KBM-7 (cell line): ENCODE results near the gene ETS1.

Source experiments
- DNase-seq: peaks from one replicate; pipeline ENCODE4 v3.0.0-alpha.2; 2015
- in situ Hi-C: fragments of 300-500 bp; cut with MboI; formaldehyde crosslinking; loops from 2 replicates; pipeline ENCODE4 v1.14.3; 2020; ENCODE audit warnings: low sequenced_read_pairs, low pct_unique_long_range_greater_than_20kb, mixed read lengths

The ETS1 gene

DNA sequence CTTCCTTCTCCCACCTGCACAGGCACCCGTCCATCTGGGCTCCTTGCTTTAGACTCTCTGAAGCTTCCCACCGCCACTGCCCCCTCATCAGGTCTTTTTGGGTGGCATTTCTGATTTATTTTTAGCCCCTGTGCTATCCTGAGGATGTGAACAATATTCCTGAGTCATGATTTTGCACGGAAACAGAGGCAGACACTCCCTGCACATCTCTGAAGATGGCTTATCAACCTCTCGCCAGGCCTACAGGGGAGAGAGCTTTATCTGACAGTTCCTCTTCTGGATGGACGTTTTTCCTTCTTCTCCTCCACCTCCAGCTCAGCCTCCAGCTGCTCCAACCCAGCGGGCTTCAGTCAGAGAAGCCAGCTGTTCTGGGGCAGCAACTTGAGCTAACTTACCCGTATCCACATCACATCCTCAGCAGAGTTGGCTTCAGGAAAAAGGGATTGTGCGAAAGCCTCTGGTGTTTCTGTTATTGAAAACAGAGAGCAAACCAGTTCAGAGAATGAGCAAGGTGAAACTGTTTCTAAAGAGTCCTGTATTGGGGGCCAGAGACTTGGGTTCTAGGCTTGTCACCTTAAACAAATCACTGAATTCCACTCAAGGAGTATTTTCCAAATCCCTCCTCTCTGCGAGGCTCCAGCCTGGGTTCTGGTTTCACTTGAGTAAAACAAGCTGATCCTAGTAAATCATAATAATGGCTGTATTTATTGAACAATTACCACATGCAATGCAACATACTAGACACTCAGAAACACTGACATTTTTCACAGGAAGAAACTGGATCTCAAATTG lies 33.1 kb upstream of the ETS1 start:
- no peak for DNase-seq

DNA sequence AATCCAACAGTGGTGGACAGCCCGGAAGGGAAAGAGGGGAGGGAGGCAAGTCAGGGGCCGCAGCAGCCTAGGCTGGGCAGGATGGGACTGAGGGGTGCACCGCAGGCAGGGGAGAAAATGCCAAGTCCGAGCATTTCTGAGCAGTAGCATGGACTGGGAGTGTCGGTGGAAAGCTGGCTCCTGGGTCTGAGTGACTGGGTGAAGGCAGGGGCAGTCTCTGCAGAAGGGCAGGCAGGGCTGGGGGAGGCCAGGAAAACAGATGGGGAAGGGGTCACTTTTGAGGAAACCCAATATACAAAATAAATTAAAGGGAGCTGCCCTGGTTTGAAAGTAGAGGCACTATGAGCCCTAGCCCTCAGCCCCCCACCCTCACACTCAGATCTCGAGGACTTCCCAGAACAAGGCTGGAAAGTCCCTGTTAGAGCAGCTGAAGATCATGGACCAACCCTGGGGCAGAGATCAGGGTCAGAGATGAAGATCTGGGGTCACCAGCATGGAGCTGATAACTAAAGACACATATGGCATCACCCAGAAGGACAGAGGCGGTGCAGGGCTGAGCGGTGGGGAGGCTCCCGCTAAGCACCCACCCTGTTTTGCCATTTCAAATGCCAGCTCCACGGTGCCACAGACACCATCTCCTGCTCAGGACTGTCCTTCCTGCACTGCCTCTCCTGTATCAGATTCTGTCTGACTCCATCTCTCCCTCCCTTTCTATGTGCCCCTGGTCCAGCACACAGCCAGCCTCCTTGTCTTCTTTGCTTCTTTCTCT lies 32.4 kb upstream of the ETS1 start:
- no peak for DNase-seq
- in situ Hi-C loops: no loop called here

More for the DNA sequence above, 33.1 kb upstream of the ETS1 start:
- in situ Hi-C loops: no loop called here

DNA sequence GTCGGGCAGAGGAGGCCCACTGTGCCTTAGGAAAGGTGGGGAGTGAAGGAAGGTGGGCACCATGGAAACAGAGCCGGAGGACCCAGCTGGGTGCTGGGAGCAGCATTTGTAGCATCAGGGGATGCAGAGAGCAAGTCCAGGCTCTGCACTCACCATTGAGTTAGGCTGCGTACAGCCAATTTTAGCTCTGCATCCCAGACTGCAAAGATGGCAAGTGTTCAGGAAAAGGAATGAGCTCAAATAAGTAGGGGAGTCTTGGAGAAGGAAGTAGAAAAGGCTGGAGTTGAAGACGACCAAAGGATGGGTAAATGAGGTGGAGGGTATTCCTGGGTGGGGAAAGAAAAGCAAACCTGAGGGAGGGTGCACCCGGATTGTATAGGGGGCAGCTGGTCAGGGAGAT lies 31.6 kb upstream of the ETS1 start:
- in situ Hi-C loops: no loop called here
- no peak for DNase-seq

DNA sequence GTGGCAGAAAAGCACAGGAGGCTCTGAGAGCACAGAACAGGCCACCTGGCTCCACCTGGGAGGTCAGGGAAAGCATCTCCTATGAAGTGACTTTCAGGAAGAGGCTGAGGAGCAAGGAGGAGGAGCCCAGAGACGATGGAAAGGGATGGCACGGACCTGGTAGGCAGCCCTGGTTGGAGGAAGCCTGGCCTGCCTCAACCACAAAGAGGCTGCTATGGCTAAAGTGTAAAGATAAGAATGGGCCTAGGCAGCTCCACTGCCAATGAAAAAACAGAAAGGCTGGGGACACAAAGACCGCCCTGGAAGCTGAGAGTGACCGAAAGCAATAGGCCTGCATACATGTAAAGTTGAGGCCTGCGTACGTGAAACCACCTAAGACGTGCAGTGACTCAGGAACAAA lies 31.2 kb upstream of the ETS1 start:
- no peak for DNase-seq
- in situ Hi-C loops: no loop called here

DNA sequence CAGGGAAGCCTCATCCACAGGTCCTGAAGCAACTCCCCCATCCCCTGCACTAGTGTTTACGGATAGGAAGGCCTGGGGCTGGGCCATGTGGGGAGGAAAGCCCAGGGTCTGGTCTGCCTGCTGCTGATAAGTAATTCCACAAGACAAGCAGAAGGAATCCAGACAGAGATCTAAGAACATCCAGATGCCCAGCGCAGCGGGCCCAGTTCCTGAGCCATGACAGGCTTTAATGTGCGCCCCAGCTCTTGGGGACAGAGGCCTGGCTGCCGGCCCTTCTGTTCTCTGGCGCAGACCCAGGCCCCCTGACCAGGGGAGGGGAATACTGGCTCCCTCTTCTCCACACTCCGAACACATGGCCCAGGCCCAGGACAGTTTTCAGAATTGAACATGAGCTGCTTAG lies 28.8 kb upstream of the ETS1 start:
- in situ Hi-C loops: no loop called here
- no peak for DNase-seq

DNA sequence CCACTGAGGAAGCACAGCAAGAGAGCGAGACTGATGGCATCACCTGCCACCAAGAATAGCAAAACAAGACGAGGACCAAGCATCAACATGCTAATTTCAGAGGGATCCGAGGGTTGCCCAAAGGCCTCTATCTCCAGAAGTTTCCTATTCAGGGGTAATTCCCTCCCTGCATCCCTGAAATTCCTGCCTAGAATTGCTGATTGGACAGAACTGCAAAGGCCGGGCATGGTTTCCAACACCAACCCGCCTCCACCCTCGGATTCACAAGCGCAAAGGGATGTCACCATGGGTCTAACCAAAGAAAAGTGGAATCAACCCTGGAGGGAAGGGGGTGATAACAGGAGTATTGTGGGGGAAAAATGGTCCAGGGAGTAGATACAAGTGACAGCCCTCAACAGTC lies 28.3 kb upstream of the ETS1 start:
- in situ Hi-C loops: no loop called here
- no peak for DNase-seq

DNA sequence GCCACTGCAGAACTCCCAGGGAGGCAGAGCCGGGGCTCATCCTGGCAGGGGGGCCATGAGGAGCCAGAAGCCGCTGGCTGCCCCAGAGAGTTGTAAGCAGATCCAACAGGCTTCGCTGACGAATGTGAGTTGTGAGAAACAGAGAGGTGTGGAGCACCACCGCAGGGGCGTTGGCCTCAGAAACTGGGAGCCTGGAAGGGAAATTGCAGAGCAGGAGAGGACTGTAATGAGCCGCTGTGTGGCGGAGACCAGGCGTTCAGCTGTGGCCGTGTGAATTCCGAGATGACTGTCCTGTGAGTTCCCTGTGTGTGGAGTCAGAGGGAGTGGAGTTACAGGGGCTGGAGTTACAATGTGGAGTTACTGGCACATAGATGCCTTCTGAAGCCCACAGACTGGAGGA lies 27.7 kb upstream of the ETS1 start:
- DNase-seq: no peak
- in situ Hi-C loops: no loop called here

DNA sequence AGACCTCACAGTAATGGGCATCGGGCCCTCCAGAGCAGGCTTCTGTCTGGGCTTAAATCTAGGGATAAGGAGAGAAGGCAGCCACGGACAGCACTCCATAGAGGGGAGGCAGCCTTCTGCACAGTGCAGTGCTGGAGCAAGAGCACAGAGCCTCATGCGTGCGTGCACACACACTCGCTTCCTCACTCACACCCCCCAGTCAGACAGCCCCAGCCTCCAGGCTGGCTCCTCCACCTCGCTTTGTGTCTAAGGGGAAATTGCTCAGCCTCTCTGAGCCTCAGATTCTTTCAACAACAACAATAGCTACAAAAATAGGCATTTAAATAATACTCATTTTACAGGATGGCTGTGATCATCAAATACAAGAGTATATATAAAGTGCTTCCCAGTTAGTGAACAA lies 26.7 kb upstream of the ETS1 start:
- in situ Hi-C loops: no loop called here
- no peak for DNase-seq

DNA sequence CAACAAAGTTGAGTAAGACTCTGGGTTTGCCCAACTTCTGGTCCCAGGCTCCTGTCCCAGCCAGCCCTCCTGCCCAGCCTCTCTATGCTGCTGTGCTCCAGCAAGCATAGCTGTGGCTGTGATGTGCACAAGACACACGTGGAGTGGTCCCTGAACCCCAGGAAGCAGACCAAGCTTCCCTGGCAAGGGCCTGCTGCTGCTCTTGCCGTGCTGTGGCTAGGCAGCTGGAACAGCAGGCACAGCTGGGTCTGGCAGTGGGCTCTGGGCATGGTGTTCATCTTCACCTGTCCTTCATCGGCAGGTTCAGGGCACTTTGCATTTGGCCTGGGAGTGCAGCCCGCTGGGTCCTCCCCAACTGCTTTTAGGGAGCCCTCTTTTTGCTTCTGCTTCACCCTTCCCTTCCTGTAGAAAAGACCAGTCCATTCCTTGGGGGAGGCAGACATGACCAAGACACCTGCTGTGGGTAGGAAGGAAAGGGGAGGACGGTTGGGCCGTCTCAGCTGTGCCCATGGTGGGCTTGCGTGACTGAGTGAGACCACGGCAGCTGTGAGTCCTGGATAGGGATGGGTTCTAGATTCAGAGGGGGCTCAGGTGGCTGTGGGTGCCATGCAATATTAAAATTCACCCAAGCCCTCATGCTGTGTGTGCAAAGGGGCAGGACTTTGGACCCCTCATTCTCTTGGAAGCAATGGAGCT lies 26.1 kb upstream of the ETS1 start:
- in situ Hi-C loops: no loop called here

DNA sequence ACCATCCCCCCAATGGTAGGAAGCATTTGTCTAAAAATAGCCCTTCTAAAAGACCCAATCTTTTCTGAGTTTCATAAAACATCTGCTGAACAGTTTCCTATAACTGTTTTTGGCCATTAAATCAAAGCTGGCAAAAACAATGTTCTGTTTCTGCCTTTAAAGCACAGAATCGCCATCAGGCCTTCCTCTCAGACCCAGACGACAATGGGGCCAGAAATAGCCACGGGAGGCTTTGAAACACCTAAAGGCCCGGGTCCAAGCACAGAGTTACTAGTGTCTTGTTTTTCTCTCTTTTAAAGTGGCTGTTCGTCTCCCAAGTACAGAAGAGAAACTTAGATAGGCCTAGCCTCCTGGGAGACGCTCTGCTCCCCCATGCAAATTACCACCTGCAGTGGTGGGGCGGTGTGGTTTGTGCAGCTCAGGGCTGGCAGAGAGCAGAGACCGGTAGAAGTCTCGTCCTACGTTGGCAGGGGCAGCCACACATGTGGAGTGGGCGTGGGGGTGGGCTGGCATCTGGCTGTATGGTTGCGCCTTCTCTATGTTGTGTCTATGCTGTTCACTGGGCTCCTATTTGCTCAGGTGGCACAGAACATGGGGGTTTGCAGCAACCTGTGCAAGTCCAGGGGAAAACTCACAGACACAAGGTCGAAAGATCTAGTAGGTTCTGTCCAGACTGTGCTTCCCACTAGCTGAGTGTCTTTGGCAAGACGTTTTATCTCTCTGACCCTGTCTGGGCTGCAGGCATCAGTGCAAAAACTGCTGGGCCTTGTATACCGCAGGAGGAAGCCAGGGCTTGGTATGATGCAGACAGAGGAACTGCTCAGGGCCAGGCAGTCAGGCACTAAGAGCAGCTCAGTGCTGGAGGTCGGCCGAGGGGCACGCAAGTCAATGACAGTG lies 23.6 kb upstream of the ETS1 start:
- DNase-seq: no peak
- in situ Hi-C loops: no loop called here

More for the DNA sequence above, 26.1 kb upstream of the ETS1 start:
- no peak for DNase-seq

DNA sequence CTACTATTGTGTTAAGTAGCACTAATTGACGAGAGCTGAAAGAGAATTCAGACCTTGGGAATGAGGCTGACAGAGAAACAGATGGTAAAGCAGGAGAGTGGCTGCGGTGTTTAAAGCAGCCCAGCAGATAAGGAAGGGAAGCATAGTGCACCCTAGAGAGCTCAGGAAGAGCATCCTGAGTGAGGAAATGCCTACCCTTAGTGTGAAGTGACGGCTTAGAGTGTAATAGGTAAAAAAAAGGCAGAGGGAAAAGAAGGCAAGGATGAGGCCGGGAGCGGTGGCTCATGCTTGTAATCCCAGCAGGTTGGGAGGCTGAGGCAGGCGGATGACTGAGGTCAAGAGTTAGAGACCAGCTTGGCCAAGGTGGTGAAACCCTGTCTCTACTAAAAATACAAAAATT lies 22.4 kb upstream of the ETS1 start:
- DNase-seq: no peak
- in situ Hi-C loops: no loop called here

DNA sequence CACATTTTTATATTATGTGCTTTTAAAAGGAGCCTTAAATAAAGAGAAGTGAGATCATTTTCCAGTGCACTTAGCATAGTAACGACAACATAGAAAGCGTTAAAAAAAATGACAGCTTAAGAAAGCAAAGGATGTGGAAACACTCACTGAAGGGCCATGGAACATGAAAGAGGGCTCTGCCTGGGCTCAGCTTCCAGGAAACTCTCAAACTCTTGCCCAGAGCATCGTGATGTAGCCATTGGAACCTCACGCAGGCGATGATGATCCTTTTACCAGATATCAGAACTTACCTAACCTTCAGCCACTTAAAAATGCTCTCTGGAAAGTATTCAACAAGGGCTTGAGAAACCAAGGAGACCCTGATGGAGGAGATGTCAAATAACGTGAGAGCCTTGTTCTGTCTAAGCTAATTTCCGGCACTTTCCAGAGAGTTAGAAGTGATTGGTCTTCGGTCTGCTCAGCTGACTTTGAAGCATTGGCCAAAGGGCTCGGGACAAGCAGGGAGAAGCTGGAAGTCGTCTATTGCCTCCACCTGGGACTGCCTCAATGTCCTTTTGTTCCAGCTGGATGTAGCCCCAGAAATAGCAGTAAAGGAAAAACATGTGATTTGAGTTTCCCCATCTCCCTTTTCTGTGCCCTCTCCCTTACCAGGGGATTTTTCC lies 21.5 kb upstream of the ETS1 start:
- no peak for DNase-seq
- in situ Hi-C loops: no loop called here

DNA sequence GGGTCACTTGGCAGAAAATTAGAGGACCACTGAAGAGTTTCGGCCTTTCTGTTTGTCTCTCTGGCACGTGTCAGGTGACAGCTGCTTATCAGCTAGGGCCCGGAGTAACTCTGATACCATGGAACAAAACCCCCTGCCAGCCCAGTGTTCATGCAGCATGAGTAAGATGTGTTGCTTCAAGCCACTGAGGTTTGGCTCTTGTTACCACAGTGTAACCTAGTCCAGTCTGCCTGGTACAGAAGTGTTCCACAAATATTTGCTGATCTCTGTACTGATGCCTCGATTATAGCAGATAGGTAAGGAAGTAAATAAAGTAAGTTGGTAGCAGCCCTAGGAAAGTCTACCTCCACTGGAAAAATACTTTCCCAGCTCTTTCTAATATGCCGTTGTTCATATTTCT lies 20.5 kb upstream of the ETS1 start:
- DNase-seq: no peak
- in situ Hi-C loops: no loop called here

DNA sequence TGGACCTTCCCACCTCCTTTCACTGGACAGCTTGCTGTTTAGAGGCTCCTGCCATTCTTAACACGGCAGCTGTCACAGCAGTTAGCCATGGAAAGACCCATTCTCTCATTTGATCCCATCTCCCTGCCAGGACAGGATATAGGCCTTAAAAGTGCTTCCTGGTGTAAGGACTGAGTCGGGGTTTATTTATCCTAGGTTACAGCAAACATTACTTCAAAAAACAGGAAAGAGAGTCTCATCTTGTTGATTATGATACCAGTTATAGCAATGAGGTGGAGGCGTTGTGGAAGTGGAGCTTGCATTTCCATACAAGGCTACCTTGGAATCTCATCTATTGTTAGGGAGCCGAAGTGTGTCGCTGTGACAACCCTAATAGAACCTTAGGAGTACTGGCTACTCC lies 17.4 kb upstream of the ETS1 start:
- in situ Hi-C loops: no loop called here

DNA sequence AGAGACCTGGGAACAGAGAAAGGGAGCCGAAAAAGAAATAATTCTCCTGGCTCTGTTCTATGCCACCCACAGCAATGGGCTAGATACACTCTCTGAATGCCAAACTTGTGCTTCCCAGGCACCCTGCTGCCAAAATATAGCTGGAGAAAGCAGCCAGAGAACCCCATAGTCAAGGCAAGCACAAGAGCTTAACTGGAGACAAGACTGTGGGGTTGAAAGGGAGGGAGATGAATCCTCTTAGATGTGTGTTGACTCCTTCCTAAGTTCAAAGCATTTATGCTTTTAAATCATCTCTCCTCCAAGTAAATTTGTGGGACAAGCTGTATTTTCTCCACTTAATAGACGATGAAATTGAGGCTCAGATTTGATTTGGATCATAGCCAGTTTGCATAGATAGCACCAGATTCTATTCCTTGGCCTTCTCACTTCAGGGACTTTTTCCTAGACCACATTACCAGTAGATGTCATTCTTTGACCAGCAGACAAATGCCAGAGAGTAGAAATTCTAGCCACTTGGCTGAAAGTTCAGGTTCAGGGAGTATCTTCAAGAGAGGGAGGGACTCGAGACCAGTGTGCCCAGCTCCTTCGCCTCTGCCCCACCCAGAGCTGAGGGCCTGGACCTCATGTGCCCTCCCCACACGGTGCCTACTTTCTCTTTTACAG lies 16.5 kb upstream of the ETS1 start:
- peak; percentile 44 for DNase-seq
- in situ Hi-C loops: no loop called here

More for the DNA sequence above, 17.4 kb upstream of the ETS1 start:
- DNase-seq: no peak

DNA sequence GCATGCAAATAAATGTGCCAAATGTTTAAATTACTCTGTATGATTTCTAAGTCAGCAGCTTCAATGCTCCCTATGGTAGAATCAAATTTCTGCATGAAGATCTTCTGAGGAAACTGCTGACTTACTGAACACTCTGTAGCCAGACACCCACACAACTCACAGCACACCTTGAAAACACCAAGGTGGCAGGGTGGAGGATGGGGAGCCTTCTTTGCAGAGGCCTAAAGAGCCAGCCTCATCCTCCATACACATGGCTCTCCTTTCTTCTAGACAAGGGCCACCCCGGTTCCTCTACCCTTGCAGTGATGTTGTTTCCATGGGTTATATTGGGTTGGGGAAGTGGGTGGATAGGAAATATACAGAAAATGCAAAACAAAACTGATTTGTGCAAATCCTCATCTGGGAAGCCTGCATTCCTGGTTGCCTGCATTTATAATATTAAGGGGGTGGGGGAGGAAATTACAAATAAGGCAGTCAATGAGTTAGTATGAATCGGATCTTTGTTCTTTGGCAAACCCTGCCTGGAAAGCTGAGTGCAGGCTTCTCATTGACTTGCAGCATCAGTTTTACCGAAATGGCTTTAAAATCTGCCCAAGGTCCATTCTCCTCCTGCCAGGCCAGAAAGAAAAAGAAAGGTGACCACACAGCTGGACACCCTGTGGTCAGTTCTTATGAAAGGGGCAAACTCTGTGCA lies 15.8 kb upstream of the ETS1 start:
- in situ Hi-C loops: no loop called here
- DNase-seq: no peak

DNA sequence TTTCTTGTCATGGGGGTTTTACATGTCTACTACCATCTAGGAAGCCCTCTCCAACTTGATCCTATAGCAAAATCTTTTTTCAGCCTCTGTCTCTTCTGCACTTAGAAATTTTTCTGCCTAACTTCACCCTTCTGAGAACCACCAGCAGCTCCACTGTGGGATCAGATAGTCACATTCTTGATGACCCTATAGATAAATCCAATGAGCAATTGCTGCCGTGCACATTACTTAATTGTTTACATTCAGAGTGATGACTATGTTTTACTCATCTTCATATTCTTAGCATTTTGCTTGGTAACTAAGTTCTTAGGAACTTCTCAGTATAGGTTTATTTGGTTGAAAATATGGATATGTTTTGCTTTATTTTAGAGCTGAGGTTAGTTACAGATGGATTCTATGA lies 12.4 kb upstream of the ETS1 start:
- no peak for DNase-seq
- in situ Hi-C loops: no loop called here
